Suppressor macrophage treated with lipopolysaccharide for 4 hours (primary cell): ENCODE measurements around the gene NUP54.

Experiments
- DNase-seq: peaks from one replicate; pipeline ENCODE4 v3.0.0-alpha.2; 2020

Gene NUP54

DNA sequence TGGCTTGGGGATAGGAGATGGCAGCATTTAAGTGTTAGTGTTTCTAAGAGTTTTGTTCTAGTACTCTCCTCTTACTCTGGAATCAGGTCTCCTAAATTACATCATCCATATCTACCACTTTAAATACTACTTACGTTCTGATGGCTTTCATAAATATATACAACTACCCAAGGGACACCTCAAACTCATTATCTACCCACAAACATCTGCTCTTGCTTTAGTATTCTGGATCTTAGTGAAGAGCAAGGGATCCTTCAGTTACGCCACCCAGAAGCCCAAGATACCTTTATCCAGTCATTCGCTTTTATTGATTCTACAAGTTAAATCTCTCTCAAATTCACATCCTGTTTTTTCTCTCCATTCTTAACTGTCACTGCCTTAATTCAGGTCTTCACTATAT lies 7.0 kb downstream of the NUP54 start:
- DNase-seq: no peak

DNA sequence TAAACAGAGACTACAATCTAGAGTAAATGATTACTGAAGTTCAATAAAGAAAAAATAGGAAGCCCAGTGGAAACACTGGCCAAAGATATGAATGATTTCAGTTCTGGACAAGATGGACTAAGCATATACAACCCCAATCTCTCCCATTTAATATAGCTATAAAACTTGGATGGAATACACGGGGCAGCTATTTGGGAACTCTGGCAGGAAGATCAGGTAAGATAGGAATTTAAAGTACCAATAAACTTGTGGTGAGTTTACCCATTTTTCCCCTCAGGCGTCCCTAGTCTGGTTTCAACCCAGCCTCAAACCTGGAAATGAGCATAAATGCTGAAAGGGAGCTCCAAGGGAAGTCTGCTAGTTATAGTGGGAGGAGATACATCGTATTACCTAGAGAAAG lies 20.4 kb downstream of the NUP54 start:
- DNase-seq: no peak

DNA sequence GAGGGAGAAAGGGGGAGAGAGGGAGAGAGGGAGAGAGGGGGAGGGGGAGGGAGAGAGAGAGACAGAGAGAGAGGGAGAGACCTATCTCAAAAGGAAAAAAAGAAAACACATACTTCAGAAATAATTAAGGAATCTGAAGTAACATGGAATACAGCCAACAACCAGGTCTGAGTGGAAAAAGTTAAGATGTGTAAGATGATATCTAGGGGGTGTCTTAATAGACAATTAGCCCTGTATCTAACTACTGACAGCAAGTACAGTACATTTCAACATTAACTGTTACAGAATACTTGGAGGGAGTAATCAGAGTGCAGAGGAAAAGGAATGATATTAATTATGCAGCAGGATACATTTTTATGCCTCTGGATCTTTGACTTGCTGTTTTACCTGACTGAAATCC lies 22.4 kb downstream of the NUP54 start:
- no peak for DNase-seq

DNA sequence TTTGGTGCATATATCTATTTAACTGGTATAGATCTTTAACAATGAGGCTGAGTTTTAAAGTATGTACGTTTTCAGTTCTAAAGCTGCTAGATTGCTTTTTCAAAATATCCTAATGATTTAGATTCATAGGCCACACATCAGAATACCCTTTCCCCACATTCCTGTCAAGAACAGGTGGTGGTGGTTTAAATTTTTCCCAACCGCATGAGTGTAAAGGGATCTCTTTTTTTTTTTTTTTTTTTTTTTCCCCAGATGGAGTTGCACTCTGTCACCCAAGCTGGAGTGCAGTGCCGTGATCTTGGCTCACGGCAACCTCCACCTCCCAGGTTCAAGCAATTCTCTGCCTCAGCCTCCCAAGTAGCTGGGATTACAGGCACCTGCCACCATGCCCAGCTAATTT lies 28.0 kb downstream of the NUP54 start:
- no peak for DNase-seq

DNA sequence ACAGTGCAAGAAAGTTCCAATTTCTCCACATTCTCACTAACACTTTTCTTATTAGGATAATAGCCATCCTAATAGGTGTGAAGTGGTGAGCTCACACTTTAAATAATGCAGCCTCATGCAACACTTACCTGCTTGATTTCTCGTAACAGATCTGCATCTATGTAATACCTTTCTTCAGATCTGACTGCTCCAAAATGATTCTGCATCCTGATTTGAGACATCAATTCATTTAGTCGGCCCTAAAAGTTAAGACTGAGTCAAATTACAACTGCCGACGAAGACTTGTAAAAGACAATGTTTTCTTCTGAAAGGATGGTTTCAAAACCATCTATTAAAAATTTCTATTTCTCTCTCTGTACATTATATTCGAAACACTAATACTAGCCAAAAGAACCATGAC lies 30.7 kb downstream of the NUP54 start:
- no peak for DNase-seq

DNA sequence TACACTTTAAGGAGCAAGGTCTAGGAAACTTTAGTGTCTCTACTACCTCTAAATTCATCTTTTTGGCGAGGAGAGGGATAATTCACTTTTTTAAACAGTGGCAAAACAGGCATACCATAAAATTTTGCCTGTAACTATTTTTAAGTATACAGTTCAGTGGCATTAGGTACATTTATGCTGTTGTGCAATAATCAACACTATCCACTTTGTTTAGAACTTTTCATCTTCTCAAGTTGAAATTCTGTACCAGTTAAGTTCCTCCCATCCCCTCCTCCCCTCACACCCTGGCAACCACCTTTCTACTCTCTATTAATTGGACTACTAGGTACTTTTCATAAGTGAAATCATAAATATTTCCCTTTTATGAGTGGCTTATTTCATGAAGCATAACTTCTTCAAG lies 31.4 kb downstream of the NUP54 start:
- DNase-seq: no peak

DNA sequence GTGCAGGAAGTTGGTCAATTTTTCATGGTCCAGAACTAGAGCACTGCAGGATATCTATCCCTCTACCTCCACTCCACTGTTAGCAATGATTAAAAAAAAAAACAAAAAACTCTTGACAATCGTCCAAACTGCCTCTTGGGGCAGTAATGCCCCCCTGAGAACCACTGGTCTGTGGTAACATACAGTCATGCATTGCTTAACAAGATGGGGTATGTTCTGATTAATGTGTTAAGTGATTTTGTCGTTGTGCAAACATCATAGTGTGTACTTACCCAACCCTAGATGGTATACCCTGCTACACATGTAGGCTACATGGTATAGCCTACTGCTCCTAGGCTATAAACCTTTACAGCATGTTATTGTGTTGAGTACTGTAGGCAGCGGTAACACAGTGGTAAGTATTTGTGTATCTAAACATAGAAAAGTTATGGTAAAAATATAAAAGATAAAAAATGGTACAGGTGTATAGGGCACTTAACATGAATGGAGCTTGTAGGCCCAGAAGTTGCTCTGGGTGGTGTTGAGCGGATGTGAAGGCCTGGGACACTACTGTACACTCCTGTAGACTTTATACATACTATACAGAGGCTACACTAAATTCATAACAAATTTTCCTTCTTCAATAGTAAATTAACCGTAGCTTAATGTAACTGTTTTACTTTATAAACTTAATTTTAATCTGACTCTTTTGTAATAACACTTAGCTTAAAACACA lies 39.6 kb downstream of the NUP54 start:
- peak; percentile 51 for DNase-seq

DNA sequence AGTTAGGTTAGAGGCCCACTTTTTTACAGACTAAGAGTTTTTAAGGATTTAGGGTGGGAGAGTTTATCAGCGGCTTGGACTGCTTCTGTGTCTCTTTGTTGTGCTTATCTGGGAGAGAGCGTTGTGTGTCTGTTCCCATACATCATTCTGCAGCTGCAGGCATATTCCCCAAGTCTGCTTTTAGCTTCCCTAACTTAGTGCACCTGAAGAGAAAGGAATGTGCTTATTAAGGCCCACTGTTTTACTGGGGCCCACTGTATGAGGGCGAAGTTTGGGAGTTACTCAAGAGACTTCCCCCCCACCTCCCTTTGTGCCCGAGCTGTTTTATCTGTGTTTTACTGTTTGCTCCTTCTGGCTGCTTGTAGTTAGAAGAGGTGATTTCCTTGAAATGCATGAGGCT lies 41.8 kb downstream of the NUP54 start:
- DNase-seq: no peak

DNA sequence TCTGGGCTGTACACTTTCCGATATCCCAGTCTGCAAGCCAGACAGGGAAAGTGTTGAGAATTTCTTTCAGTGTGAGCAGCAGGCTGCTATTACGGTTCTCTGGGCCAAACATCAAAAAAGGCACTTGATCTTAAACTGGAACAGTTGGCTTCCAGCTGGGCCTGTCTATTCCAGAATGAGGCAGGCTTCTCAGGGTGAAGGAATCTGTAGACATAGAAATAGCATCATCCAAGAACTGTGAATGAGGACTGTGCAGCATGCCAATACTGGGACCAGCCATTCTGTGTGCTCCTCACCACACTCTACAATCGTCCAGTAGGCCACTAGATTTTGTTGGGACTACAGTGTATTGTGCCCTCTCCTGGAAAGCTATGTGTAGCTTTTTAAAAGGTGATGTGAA lies 42.5 kb downstream of the NUP54 start:
- no peak for DNase-seq

DNA sequence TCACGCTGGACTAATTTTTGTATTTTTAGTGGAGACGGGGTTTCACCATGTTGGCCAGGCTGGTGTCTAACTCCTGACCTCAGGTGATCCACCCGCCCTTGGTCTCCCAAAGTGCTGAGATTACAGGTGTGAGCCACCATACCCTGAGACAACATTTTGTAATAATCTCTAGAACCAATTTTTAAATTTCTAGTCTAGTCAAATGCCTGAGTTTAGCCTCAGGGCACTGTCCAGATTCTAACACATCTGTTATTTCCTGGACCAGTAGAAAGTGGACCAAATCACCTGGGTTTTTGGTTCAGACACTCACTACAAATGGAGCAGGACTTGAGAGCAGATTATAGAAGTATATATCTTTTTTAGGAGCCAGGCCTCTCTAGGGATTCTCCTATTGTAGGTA lies 52.1 kb downstream of the NUP54 start:
- no peak for DNase-seq

DNA sequence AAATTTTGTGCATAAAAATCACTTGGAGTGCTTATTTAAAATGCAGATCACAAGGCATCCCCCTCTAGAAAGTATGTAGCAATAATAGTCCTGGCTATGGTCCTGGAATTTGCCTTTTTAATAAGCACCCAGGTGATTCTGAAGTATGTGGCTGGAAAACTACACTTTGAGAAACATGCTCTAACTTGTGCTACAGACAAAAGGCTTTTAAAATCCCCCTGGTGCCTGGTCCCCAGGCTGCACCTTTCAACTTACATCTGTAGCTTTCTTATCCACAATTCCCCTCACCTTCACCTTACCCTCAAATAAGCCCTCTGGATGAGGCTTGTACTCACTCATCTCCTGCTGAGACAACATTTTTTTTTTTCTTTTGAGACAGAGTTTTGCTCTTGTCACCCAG lies 52.6 kb downstream of the NUP54 start:
- DNase-seq: no peak

DNA sequence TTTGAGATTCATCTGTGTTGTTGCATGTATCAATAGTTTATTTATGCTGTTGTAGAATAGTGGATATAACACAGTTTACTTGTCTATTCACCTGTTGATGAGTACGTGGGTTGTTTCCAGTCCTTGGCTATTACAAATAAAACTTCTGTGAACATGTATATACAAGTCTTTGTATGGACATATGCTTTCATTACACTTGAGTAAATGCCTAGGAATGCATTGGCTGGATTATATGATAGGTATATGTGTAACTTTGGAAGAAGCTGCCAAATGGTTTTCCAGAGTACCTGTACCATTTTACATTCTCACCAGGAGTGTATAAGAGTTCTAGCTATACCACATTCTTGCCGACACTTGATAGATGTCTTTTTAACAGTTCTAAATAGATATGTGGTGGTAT lies 57.1 kb downstream of the NUP54 start:
- no peak for DNase-seq

DNA sequence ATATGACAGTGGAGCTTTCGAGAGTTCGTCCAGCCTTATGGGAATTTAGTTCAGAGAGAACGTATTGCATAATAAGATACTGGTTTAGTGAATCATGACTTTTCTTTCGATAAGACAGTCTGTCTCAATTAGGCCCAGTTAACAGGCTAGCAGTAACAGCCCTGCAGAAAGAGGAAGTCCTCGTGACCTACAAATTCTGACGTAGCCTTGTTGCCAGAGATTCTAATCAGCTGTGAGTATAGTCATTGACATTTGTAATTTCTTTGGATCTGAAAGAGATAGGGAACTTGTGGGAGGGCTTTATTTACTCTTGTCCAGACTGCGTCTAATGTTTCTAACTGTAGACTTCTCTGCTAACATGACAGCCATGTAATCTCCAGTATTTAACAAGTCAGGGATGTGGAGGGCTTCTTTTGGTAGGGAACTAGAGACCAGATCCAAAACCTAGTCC lies 57.9 kb downstream of the NUP54 start:
- peak; percentile 97 for DNase-seq

DNA sequence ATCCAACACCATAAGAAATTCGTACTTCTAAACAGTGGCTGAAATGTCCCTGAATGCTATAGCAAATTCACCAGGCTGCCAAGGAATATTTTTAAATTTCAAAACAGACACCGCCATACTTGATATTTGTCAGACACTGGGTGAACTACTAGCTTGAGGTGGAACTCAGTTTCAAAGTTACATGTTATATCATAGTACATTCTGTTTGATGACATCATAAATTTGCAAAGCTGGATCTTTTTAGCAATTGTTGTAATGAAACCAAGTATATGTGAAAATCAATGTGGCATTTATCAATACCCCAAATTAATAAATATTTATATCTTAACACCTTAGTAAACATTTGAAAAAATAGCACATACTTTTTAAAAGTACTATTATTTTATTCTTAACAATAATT lies 59.5 kb downstream of the NUP54 start:
- DNase-seq: no peak

DNA sequence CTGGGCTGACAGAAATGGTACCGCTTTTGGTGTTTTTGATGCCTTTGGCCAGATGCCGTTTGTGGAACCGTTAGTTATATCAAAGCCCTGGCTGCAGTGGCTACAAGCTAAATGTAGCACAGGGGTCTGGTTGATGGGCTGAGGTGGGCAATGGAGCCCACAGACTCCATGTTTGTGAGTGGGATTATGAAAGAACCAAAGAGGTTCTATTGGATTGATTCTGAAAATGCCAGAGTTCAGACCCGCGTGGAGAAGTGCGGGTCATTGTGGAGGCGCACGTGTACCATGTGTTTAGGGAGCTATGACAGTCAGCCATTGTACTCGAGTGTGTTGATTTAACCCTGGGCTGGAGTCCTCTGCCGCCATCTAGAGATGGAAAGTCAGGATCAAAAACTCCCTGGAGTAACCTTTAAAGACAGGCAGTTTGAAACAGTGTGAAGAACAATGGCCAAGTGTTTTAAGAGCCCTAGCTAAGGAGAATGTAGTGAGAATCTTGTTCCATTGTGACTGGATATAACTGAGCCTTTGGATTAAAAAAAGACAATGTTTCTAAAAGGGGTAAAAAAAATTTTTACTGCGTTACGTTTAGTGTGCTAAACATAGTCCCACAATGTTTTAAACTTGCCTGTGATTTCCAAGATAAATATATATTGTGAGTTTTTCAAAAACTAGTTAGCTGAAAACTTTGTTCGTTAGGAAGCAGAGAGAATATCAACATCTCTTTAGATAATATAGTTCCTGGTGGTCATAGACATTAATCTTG lies 61.0 kb downstream of the NUP54 start:
- peak; percentile 58 for DNase-seq

DNA sequence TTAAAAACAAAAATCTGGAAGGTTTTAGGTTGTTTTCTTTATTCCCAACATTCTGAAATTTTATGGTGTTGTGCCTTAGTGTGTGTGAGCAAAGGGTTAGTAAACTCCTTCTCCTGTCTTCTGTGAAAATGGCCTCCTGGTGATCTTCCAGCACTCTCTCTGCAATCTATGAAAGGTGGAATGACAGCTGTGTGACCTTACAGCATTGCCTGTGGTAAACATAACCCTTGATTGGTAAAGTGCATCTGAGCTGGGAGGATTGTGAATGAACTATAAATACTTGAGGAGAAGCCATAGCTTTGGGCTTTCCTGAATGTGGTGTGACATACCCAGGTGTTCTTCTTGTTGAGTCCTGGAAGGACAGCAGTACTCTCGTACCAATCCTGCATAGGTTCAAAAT lies 63.7 kb downstream of the NUP54 start:
- no peak for DNase-seq

DNA sequence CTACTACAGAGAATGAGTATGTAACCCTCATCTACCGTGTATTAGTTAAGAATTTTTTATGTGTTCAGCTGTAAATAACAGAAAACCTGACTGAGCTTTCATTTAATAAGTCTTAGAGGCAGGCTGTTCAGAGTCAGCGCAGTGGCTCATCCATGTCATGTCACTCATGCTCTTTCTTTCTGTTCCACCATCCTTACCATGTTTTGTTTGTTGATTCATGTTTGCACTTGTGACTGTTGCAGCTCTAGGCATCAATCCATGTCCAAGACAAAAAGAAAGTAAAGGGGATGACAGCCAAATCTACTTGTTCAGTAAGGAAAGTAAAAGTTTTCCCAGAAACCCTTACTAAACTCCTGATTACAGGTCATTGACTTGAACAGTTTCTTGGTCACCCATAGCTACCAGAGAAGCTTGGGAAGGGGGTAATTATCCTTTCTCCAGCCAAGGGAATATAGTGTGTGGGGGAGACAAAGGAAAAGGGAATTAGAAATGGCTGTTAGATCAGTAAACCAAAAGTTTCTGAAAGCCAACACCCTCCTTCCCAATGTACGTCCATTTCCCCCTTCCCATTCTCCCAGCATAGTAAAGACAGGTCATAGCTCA lies 64.7 kb downstream of the NUP54 start:
- no peak for DNase-seq

DNA sequence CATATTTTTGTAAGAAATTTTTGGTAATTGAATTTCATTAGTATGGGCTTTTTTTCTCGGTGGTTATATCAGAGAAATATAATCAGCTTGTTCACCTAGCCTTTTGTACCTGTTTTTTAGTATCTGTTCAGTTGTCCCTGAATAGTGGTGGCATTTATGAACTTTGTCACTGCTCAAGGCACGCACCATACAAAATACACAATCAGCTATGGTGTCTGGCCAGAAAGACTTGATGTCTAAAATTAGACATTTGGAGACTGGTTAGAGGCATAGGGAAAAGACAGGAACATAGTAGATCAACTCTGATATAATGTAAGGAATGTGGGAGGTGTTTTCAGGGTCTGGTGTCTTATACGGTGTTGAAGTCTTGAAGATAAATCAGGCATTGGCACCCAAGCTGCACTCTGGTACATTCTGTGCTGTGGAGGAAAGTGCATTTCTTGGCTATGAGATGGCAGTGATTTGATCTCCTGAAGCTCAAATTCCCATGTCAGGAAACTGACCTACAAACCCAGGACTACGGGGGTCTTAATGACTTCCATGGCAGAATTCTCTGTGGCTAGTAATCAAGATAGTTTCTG lies 70.1 kb downstream of the NUP54 start:
- no peak for DNase-seq

DNA sequence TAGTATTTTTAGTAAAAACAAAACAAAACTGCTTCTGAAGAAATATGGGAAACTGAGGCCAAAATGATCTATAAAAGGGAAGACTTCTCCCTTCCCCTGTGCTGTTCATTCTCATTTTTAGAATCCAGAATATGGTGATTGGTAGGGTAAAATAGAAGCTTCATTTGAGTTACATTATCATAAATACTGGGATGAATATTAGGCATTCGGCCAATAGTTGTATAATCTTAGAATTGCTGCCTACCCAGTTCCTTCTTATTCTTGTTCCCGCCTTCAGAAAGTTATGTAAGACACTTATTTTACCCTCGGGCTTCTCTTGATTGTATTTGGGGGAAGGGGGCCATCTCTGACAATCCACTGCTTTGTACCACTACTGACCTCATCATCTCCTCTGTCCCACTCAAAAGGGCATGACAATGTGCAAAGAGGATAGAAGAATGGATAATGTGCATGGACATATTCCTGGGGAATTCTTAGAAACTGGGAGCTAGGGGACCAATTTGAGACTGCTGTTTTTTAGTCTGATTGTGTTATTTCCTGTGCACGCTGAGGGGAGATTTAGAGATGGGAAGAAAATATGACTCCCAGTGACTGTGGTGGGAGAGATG lies 73.1 kb downstream of the NUP54 start:
- no peak for DNase-seq

DNA sequence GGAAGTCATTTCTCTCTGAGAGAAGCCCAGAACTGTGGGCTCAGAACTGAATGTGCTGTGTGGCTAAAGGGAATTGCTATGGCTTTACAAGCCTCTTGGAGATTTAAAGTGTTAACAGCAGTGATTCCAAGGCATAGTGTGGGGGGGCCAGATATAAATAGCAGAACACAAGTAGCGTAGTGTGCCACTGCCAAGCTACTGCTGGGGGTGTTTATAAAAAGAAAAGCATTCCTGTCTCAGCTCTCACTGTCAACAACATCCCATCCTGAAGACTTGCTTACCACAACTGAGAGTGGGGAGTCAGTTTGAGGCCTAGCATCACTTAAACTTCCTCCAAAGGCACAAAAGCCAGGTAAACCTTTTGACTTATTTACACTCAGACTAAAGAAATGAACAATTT lies 73.7 kb downstream of the NUP54 start, which contains the start of gene ART3:
Gene ART3, plus strand, starts transcription at position 242 of the 400 bp plus-strand sequence. CDS start 1,181 bp downstream, outside the sequence.
- no peak for DNase-seq

DNA sequence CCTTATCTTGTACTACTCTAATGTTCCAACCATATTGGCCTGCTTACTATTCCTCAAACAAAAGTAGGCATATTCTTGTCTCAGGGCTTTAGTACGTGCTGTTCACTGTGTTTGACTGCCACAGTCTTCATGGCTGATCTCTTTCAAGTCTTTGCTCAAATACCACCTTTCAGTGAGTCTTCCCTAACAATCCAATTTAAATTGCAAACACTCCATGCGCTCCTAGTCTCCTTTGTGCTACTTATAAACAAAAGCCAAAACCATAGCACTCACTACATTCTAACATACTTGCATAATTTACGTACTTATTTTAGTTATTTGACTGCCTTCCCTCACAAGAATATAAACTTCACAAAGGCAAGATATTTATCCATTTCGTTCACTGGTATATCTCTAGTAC lies 75.4 kb downstream of the NUP54 start:
- DNase-seq: no peak

DNA sequence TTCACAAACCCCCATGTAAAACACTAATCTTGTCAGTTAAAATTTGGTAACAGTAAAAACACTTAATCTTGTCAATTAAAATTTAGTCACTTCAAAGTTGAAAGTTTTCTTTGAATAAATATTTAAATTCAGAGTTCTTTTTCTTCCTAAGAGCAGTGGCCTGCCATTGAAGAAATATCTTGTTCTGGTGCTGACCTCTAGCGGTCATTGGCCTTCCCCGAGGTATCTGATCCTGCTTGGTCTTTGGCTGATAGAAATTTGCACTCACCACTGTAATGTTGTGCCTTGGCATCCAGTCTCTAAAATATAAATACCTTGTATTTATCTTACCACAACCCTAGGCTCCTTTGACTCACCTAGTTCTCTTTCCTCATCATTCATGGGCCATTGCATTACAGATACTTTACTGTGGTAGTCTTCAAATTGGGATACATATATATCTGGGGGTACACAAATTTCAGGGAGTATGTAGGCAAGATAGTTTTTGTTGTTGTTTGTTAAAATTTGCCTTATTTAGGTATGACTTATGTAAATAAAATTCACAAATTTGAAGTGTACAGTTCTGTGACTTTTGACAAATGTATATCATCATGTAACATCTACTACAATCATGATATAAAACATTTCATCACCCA lies 80.4 kb downstream of the NUP54 start:
- DNase-seq: peak; percentile 91

DNA sequence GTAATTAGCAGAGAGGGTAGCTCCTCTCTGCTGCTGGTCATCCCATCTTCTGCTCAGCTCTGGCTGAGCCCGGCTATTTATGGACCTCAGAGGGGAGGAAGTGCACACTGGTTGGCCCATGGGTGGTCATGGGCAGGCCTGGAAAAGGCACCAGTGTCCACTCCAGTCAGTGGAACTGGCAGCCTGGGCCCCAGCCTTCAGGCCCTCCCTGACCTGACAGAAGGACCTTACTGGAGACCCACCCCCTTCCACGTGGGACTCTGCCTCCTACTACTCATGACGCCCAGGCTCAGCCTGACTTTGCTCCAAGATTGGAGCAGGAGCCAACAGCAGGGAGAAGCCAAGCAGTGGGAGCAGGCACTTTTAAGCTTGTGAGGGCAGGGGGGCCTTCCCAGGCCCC lies 81.7 kb downstream of the NUP54 start:
- no peak for DNase-seq
